Femur (tissue), 1 donor: Measurements from ENCODE around the gene MPP3.
A peak's percentile ranks its signal among the peaks of the same experiment; 100 is the strongest.

ENCODE experiments used
- DNase-seq: peaks from one replicate; pipeline ENCODE4 v3.0.0-alpha.2; 2017

MPP3 gene

DNA sequence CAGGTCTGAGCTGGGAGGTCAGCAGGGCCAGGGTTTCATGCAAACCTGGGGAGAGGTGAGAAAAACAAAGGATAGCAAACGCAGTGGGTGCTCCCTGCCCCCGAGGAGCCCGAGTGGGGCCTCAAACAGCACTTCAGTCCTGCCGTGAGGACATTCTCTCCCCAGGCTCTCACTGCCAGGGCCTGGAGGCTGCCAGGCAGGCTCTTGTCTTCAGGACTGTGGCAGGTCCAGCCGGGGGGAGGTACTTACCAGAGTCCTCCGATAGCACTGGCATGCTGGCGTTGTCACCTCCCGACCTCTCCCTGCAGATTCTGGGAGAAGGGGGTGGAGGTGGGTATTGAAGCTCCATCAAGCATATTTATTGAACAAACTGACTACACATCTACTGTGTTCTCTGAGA, 1.3 kb downstream of the MPP3 start:
- DNase-seq: no peak

DNA sequence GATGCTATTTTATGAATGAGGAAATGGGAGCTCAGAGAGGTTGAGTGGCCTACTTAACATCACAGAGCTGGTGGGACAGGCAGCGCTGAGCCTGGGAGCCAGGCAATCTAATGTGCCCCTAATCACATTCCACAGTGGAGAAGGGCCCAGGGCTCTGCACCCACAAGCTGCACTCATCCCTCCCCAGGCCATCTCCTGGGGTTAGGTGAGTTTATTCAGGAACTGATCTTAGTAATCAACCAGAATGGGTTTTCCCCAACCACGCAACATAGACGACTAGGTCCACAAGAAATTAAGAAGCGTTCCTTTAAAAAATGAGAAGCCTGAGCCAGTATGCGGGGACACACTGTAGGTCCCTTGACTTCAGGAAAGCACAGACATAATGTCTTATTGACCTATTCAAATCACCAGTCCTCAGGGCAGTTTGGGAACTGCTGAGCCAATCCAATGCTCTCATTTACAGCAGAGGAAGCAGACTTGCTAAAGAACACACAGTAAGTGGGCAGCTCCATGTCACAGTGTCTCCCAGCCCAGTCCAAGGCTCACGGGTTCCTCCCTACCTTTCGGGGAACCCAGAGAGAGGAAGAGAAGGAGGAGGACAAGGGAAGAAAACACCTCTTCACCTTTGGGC, 2.3 kb downstream of the MPP3 start:
- no peak for DNase-seq

DNA sequence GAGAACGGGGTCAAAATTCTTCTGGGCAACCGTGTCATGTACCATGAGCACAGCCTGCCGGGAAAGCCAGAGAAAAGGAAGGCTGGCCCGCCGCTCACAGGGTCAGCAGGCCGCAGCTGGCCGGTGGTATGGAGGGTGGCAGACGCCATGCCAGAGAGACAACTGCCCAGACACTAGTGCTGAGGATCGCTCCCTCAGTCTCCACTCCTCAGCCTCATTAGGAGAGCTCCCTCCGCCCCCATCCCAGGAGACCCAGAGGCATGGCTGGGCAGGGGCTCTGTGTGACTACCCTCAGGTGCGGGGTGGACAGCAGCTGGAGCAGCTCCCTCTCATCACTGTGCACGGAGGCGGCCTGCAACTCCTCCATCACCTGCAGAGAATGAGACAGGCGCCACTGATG, 3.2 kb downstream of the MPP3 start:
- no peak for DNase-seq

DNA sequence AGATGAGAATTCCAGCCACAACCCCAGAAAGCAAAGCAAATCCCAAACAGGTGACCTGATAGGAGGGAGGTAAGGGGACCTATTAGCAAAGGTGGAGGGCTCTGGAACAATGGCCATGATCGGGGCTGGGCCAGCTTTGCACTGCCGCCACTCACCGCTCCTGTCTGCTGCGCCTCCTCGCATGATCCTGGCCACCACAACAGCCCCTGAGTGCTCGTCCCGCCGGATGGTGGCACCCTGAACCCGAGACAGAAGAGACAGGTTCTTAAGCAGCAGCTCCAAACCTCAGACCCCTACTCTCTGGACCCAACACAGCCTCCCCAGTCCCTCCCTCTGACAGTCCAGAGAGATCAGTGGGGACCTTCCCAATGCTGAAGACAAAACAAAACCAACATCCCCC, 5.3 kb downstream of the MPP3 start:
- DNase-seq: no peak

DNA sequence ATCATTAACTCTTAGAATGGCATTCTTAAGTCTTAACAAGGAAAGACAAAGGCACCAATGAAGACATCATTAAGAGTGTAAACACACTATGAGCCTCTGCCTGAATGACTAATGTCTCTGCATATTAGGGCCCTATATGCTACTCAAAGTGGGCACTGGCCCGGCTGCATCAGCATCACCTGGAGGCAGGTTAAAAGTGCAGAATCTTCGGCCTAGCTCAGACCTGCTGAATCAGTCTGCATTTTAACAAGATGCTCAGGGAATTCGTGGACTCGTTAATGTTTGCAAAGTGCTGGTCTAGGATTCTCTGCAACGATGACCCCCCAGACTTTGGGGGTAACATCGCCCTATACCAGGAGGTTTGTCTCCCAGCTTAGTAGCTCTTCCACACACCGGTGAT, 6.7 kb downstream of the MPP3 start:
- DNase-seq: no peak

DNA sequence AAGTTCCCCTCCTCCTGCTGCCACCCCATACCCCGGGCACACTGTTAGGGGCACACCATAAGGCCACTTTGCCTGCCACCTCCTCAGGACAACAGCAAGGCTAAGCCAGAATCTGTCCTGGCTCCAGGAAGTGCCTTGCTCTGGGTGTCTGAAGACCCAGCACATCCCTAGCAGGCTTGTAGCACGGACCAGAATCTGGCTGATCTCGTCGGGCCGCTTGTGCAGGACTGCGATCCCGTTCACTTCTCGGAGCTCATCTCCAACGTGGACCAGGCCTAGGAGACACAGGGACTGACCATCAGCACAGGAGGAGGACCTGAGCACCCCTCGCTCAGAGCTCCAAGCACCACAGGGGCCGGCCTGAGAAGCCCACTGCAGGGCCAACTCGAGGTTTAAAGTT, 7.4 kb downstream of the MPP3 start:
- DNase-seq: no peak

DNA sequence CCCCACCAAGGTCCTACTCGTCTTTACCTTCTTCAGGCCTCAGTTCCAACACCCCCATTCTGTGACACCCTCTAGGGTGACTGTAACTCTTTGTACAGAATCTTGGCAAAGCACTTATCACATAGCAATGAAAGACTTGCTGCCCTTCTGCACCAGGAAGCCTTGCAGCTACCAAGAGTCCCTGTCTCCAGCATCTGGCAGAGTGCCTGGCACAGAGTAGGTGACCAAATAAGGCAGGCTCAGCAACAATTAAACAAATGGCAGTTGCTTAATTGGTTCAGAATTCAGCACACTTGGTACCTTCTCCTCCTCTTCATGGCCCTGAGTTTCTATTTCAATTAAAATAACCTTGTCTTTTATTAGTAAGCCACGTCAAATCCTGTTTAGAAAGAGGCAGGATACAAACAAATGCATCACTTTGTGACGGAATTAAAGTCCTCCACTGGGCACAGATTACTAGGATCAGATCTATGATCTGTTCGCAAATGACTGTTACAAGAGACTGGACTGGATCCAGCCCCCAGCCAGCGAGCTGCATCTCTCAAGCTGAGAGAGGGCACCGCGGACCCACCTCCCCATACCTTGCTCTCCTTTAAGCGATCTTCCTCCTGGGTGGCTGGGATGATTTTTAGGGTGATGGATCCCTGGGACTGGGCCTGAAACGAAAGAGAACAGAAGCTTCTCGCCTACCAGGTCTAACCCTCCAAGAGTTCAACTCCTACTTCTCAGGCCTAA, 9.4 kb downstream of the MPP3 start:
- DNase-seq: no peak

DNA sequence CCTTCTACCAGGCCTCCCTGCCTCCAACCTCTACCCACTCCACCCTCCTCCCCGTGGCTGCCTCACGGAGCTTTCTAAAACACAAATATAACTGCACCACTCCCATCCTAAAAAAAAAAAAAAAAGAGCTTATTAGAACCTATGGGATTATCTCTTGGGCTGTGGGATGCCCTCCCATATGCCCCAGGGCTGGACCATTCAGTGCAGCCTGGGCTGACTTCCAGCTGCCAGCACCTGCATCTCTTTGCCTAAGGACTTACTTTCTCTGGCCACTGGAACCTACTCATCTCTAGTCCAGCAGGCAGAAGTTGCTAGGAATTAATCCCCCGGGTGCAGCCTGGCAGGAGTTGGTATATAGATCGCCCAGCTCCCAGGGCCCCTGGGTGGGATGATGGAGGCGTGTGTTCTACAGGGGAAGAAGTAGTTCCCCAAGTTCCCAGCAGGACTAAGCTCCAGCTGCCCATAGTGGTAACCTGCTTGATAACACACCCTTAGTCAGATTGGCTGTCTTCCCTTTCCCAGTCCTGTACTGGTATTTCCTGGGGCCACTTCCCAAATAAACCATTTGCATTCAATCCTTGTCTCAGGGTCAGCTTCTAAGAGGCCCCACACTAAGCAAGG, 10.3 kb downstream of the MPP3 start:
- DNase-seq: no peak

DNA sequence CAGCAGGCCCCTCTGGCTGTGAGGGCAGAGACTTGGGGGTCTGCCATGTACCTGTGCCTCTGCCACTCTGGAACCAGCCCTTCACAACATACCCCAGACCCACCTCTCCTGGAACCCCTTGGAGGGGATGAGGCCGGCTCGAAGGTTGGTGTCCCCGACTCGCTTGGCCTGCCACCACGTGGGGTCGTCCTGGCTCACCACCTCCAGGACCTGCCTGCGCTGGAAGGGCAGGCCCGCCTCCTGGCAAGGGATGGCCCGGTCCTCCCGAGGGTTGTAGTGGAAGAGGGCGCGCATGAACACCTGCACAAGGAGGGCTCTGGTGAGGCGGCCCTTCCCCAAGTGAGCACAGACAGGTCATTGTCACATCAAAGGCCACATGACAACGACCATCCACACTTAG, 12.2 kb downstream of the MPP3 start:
- no peak for DNase-seq

DNA sequence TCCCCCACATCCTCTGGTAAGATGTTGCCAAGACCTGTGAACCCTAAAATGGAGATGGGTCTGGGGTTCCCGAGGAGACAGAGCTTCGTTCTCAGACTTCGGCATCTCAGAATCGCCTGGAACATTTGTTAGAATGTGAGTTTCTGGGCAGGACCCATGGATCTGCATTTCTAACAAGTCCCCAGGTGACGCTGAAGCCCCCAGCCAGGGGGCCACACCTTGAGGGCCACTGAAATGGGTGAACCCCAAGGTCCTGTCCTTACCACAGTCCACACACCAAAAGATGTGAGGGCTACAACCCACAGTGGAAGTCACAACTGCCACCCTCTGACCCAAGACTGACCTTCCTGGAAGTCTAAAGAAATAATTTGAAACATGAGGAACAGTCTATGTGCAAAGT, 14.0 kb downstream of the MPP3 start:
- DNase-seq: peak; percentile 3

DNA sequence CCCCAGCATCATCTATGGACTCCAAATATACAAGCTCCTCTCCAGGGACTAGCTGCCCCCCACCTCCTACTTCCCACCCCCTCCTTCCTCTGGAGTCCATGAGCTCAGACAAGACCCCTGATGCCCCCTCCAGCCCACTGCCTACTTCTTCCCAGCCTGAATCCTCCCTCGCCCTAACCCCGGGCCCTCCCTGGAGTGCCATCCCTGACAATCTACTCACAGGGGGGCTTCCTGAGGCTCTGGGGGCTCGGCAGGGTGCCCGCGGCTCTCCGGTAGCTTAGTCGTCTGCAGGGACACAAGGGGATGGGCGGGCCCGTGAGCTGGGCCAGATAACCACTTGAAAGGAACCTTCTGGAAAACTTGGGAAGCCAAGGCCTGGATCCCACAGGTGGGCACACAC, 15.1 kb downstream of the MPP3 start:
- DNase-seq: no peak

DNA sequence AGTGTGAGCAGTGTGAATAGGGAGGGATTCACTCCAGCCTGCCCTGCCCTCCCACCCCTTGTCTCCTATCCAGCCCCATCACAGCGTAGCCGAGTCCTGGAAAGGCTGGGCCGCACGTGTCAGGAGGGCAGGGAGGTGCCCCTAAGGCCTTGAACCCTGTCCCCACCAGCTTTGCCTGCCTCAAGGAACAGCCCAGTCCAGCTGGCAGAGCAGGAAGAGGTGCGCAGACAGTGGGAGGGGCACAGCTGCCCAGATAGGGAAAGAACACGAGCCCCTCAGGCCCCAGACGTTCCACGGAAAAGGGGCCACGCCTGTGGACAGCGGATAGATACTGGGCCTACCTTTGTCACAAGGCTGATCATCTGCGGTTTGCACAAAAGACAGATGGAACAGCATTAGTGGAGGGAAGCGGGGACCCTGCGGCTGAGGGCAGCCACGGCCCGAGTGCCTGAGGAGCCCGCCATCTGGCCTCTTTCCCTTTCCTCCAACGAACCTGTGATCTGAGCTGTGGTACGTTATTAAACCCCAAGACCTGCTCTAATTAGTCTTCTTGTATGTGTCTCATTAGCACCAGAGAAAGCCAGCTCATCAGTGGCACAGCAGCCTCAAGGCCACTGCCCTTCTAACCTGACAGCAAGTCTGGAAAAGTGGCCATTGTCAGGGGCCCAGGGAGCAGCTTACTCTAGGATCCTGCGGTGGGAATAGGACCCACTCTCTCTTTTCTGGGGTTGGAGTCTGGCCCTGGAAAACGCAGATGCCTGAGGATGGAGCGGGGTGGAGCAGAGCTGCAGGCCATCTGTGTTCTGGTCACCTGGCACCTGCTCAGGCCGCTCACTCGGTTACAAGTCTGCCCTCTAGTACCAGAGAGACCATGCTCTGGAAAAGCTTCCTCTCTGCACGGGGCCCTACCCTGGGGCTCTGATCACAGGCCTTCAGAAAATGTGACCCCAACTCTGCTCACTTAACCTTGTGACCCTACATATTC, 16.3 kb downstream of the MPP3 start:
- DNase-seq: no peak

DNA sequence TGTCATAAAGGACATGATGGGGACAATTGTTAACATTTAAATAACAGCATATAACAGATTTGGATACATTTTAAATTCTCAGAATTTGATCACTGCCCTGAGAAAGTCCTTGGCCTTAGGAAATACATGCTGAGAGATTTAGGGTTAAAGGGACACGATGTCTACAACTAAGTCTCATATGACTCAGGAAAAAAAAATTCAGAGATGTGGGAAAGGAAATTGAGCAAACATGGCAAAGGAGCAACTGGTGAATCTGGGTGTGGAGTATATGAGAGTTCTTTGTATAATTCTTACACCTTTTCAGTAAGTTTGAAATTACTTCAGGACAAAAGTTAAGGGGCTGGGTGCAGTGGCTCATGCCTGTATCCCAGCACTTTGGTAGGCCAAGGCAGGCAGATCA, 18.2 kb downstream of the MPP3 start:
- peak; percentile 0 for DNase-seq

DNA sequence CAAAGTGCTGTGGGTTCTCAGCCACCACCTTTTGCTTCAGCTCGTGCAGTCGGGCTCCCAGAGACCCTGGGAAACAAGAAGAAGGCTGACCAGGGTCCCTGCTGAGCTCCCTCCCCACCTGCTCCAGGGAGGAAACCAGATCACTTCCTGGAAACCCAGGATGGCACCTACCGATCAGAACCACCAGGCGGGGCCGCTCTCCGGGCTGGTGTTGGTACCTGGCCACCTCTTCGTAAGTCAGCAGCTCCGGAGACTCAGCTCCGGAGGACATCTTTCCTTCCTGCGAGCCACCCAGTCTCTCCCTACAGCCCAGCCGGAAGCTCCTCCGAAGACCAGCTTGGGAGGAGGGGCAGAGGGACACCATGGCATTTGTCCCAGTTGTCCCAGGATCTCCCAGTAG, 18.9 kb downstream of the MPP3 start:
- no peak for DNase-seq

DNA sequence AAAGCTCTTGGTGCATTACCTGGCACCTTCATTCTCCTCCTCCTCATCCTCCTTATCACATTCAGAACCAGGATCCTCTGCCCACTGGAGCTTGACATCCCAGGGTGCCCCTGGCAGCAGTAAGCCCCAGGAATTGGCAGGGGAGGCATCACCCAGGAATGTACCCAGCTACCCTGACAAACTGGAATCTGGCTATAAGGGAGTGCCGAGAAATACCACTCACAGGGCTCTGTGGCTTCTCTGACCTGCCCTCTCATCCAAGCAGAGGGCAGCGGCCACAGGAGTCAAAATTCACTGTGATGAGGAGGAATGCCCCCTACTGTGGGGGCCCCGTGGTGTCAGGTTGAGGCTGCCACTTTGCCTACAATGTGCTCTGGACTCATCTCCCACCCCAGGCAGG, 19.6 kb downstream of the MPP3 start:
- no peak for DNase-seq

DNA sequence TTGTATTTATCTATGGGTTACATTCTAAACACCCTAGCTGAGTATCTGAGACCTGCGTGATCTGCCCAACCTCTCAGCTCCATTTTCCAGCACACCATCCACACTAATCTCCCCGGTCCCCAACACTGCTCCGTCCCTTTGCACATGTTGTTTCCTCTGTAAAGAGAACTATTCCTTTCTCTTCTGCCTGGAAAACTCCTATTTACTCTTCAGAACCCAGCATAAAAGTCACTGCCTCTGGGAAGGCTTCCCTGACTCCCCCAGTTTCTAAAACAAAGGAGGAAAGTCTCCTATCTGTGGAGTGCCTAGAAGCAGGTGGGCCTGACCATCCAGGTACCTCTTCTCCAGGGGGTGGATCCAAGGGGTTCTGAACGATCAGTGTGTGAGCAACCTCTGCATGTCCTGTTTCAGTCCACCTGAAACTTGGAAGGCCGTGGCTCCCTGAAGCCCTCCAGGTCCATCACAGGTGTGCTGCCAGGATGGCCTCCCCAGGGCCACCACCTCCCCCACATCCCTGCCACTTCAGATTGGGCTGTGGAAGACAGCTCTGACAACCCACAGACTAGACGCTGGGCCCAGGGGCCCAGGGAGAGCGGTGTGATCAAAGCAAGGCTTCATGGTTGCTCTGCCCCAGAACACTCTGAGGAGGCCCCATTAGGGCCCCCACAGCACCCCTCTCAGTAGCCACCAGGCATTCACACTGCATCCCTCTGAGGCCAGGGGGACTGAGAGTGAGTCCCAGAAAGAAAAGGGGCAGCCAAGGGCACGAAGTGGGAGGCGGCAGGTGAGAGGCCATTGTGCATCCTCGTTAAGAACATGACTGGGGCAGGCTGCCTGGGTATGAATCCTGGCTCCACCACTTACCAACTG, 20.3 kb downstream of the MPP3 start:
- no peak for DNase-seq

DNA sequence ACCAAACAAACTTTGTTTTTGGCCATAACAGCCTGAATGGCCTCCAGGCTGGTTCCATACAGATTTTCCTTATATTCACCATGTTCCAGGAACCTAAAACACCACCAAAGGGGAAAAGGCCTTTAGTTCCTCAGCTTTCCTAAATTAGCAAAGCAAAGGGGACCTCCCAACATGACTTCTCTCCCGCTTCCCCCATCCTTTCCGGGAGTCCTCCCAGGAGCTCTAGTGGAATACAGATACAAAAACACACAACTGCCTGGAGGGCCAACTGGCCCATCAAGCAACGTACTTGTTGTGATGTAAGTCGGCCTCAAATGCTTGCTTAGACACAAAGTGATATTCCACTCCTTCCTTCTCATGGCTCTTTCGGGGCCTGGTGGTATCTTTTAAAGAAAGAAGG, 22.1 kb downstream of the MPP3 start:
- DNase-seq: no peak

DNA sequence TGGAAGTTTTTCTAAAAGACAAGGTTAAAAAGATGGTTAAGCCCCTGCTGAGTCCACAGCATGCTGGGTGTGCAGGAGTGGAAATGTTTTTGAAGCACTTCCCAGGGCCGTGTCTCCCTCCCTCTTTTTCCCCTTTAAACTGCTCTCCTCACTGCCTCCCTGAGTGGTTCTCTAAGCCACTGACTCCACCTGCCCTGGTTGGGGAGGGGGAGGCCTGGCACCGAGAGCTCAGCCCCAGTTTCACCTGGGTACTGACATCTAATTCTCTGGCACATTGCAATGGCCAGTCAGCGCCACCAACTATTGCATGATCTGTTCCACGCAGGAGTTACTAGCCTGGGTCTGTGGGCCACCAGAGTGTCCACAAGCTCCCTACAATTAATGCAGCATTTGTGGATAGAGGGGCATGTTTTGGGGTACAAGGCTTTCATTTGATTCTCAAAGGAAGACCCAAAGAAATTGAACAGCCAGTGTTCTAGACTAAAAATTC, 22.7 kb downstream of the MPP3 start:
- DNase-seq: no peak

DNA sequence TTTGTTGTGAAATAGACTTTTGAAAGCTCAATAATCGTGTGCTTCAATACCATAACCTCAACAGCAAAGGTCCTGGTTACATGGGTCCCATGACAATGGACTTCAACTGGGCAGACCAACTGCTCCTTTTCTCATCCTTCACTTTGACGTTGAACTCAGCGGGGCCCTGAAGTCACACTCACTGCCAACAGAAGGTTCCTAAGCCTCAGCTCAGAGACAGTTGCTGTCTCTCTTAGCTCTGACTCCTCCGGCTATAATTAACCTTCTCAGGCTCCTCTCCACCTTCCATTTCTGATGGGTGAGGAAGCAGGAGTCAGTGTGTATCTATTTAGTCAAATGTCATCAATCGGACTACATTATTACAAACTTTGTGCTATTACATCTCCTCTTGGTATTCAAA, 23.8 kb downstream of the MPP3 start:
- no peak for DNase-seq

DNA sequence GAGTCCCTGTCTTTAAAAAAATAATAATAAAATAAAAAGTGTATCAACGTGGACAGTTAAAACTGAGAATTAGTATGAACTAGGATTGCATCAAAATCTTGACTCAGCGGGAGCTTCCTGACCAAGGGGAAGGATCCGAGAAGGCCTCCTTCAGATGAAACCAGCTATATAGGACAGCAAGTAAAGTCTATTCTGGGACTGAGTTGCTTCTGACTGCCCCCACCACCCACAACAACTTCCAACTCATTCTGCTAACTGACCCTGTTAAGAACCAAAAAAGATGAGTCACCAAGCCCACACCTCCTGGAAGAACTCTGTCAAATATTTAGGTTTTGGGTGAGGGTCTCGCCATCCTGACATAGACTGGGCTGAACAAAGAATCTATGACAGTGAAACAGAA, 24.9 kb downstream of the MPP3 start:
- no peak for DNase-seq

DNA sequence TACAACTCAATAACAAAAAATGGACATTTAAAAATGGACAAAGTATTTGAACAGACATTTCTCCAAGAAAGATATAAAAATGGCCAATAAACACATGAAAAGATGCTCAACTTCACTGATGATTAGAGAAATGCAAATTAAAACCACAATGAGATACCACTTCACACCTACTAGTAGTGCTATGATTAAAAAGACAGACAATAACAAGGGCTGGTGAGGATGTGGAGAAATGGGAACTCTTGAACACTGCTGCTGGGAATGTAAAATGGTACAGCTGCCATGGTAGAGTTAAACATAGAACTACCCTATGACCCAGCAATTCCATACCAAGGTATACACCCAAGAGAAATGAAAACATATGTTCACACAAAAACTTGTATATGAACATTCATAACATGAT, 27.8 kb downstream of the MPP3 start:
- no peak for DNase-seq

DNA sequence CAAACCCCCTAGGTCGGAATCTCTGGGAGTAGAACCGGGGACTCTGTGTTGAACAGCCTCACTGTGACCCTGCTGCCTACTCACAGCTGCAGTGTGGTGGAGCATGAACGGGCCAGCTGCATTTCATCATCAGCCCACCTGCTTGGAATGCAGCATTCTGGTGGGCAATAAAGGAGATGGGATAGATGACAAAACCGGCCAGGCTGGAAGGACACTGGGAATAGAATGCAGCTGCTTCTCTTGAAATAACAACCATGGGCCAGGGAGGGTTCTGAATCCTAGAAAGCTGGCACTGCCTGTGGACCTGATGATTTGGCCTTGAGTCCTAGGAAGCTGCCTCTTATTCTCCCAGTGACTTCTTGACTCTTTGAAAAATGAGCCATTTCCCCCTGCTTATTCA, 29.2 kb downstream of the MPP3 start:
- no peak for DNase-seq
